ENCODE data around the gene CD70.
"Not testable (repeated sequence)": the region's sequence is repeated elsewhere in the genome, so short reads cannot be mapped to it uniquely, and the experiment has no call there.

CD70 gene

GRCh38 chr19:6599866-6600454 lies 9.0 kb upstream of the CD70 start:
- no peak for DNase-seq
- intact Hi-C loops (cut with DNase I): no loop called here

- intact Hi-C loops (cut with DNase I): not testable (repeated sequence)
Observed at GRCh38 chr19:6598254-6598892, 7.4 kb upstream of the CD70 start.

GRCh38 chr19:6597471-6598253 lies 6.7 kb upstream of the CD70 start:
- intact Hi-C loops (cut with DNase I); DNase-seq: not testable (repeated sequence)

More at GRCh38 chr19:6598254-6598892, 7.4 kb upstream of the CD70 start:
- DNase-seq: not testable (repeated sequence)

- intact Hi-C loops (cut with DNase I): no loop called here
Observed at GRCh38 chr19:6596621-6597020, 5.7 kb upstream of the CD70 start.

GRCh38 chr19:6593651-6594416 lies 2.9 kb upstream of the CD70 start:
- no peak for DNase-seq
- intact Hi-C loops (cut with DNase I): no loop called here

More at GRCh38 chr19:6596621-6597020, 5.7 kb upstream of the CD70 start:
- no peak for DNase-seq

GRCh38 chr19:6590258-6590826 lies 608 bp downstream of the CD70 start:
- peak in 1 of 10 donors; percentile 79 for DNase-seq
- intact Hi-C loops (cut with DNase I): no loop called here

- DNase-seq: no peak
- intact Hi-C loops (cut with DNase I): no loop called here
Observed at GRCh38 chr19:6589711-6590257, 1.2 kb downstream of the CD70 start.

GRCh38 chr19:6588508-6589345 lies 2.2 kb downstream of the CD70 start:
- DNase-seq: no peak
- intact Hi-C loops (cut with DNase I): no loop called here

- intact Hi-C loops (cut with DNase I): no loop called here
- DNase-seq: no peak
Observed at GRCh38 chr19:6587998-6588507, 2.9 kb downstream of the CD70 start.

- intact Hi-C loops (cut with DNase I): no loop called here
- DNase-seq: no peak
Observed at GRCh38 chr19:6587093-6587820, 3.7 kb downstream of the CD70 start.

- intact Hi-C loops (cut with DNase I): no loop called here
- no peak for DNase-seq
Observed at GRCh38 chr19:6586726-6587092, 4.2 kb downstream of the CD70 start.

- intact Hi-C loops (cut with DNase I): no loop called here
Observed at GRCh38 chr19:6586056-6586455, 4.9 kb downstream of the CD70 start.

GRCh38 chr19:6582515-6583484 lies 8.2 kb downstream of the CD70 start:
- intact Hi-C loops (cut with DNase I); DNase-seq: not testable (repeated sequence)

More at GRCh38 chr19:6586056-6586455, 4.9 kb downstream of the CD70 start:
- no peak for DNase-seq

- intact Hi-C loops (cut with DNase I): no loop called here
- no peak for DNase-seq
Observed at GRCh38 chr19:6580313-6580712, 10.6 kb downstream of the CD70 start.

- DNase-seq: no peak
- intact Hi-C loops (cut with DNase I): no loop called here
Observed at GRCh38 chr19:6579450-6580178, 11.3 kb downstream of the CD70 start.

- DNase-seq: no peak
- intact Hi-C loops (cut with DNase I): no loop called here
Observed at GRCh38 chr19:6577476-6578125, 13.3 kb downstream of the CD70 start.

Measured in posterior cingulate gyrus (tissue), 11 donors.